ENCODE data around the gene JARID2.

The JARID2 gene

GRCh38 chr6:15378866-15379265 is 133.0 kb downstream of the JARID2 start:
- TF ChIP-seq CTCF (IDR thresholded peaks at IDR 0.05; ENCODE audit: low read depth, low read length), result no peak
- in situ Hi-C loops (cut with HindIII; ENCODE audit: low sequenced_read_pairs), result no loop called here
- no peak overlapping the region for H3K4me3 ChIP-seq (ENCODE audit: low read depth, low read length)
- no peak for DNase-seq (ENCODE audit: low read depth, low spot score)

- no peak for TF ChIP-seq CTCF (IDR thresholded peaks at IDR 0.05; ENCODE audit: low read depth, low read length)
- in situ Hi-C loops (cut with HindIII; ENCODE audit: low sequenced_read_pairs), result no loop called here
These were observed 134.5 kb downstream of the JARID2 start for GRCh38 chr6:15380351-15380750.

GRCh38 chr6:15382089-15382488 is 136.2 kb downstream of the JARID2 start:
- in situ Hi-C loops (cut with HindIII; ENCODE audit: low sequenced_read_pairs), result no loop called here
- no peak for TF ChIP-seq CTCF (IDR thresholded peaks at IDR 0.05; ENCODE audit: low read depth, low read length)
- no peak overlapping the region for H3K4me3 ChIP-seq (ENCODE audit: low read depth, low read length)
- no peak for DNase-seq (ENCODE audit: low read depth, low spot score)

More at GRCh38 chr6:15380351-15380750, 134.5 kb downstream of the JARID2 start:
- DNase-seq (ENCODE audit: low read depth, low spot score), result no peak
- H3K4me3 ChIP-seq (ENCODE audit: low read depth, low read length), result no peak overlapping the region

GRCh38 chr6:15382712-15383111 is 136.8 kb downstream of the JARID2 start:
- TF ChIP-seq CTCF (IDR thresholded peaks at IDR 0.05; ENCODE audit: low read depth, low read length), result no peak
- in situ Hi-C loops (cut with HindIII; ENCODE audit: low sequenced_read_pairs), result no loop called here
- no peak overlapping the region for H3K4me3 ChIP-seq (ENCODE audit: low read depth, low read length)
- DNase-seq (ENCODE audit: low read depth, low spot score), result no peak

- TF ChIP-seq CTCF (IDR thresholded peaks at IDR 0.05; ENCODE audit: low read depth, low read length), result no peak
- in situ Hi-C loops (cut with HindIII; ENCODE audit: low sequenced_read_pairs), result no loop called here
- H3K4me3 ChIP-seq (ENCODE audit: low read depth, low read length), result no peak overlapping the region
- DNase-seq (ENCODE audit: low read depth, low spot score), result no peak
These were observed 139.0 kb downstream of the JARID2 start for GRCh38 chr6:15384901-15385300.

GRCh38 chr6:15385521-15385920 is 139.7 kb downstream of the JARID2 start:
- TF ChIP-seq CTCF (IDR thresholded peaks at IDR 0.05; ENCODE audit: low read depth, low read length), result no peak
- in situ Hi-C loops (cut with HindIII; ENCODE audit: low sequenced_read_pairs), result no loop called here
- no peak overlapping the region for H3K4me3 ChIP-seq (ENCODE audit: low read depth, low read length)
- DNase-seq (ENCODE audit: low read depth, low spot score), result no peak
